ENCODE data around the gene SLC37A2. TPM values are rescaled to one million over a fixed set of nuclear protein-coding genes. Genes with fewer than 3 reads are reported as not detected.

Gene SLC37A2
- polyA plus RNA-seq, 1 of the 3 experiments (the other 2 are of a cell fraction), result 0.44 TPM

- Histone ChIP-seq H3K27me3 (ENCODE audit: insufficient read depth) (no peaks in the 10 kb centered on the region), H3K27ac (ENCODE audit: low read depth in 2 of 2, low read length in 1 of 2) (no peak overlapping the region), H3K9me2 (no peaks in the 10 kb centered on the region), H3K4me1 (ENCODE audit: control insufficient read depth in 1 of 2, insufficient read depth in 2 of 2, low read depth in 1 of 2, low read length in 1 of 2) (peaks cover 0 to 3% of the 10 kb centered on the region in 2 experiments; a peak in 2 of 4 replicates), H3K79me2 (ENCODE audit: insufficient read depth) (peaks cover 35% of the 10 kb centered on the region), H3K4me3 (ENCODE audit: low read depth in 2 of 2, low read length in 1 of 2) (no peak overlapping the region), H3F3A (replicated peaks; ENCODE audit: insufficient read depth) (no peaks in the 10 kb centered on the region), H4K20me1 (ENCODE audit: insufficient read depth) (no peaks in the 10 kb centered on the region), H3K9me3 (no peaks in the 10 kb centered on the region), H3K9ac (no peak overlapping the region), H3K4me2 (no peak overlapping the region), H2AFZ (ENCODE audit: low read depth) (no peak overlapping the region), H3K36me3 (replicated peaks in 1 of 2; ENCODE audit: control insufficient read depth in 1 of 2, insufficient read depth in 2 of 2, low read length in 1 of 2) (peaks cover 2 to 6% of the 10 kb centered on the region in 2 experiments)
- TF ChIP-seq USF2 (IDR thresholded peaks at IDR 0.05; ENCODE audit: borderline replicate concordance, low read depth, low read length) (no peak), USF1 (IDR thresholded peaks at IDR 0.05; ENCODE audit: borderline replicate concordance, low read depth) (no peak), PBX3 (IDR thresholded peaks at IDR 0.05) (no peak), ZBTB33 (IDR thresholded peaks at IDR 0.05; ENCODE audit: borderline replicate concordance, low read depth) (no peak), RFX5 (IDR thresholded peaks at IDR 0.05; ENCODE audit: low read length) (no peak), EP300 (IDR thresholded peaks at IDR 0.05; ENCODE audit: borderline replicate concordance in 1 of 2, low read depth in 1 of 2, low read length in 1 of 2) (no peak), JUND (IDR thresholded peaks at IDR 0.05) (no peak), FOXM1 (IDR thresholded peaks at IDR 0.05; ENCODE audit: low read depth) (no peak)
- ChIA-PET CTCF (interaction anchor here (0.8 to 8.1 kb wide), 4 partner anchors 15 to 299 kb away, joined by 3 to 44 read pairs (median 5); no protein-coding TSS in a partner anchor), POLR2A (no interaction called here)
- DNase-seq, result no peak
- 18% methylated on average over 1 of the region's 1 CpG for WGBS (ENCODE audit: low lambda C conversion rate)
These were observed 42.8 kb downstream of the SLC37A2 start for GRCh38 chr11:125105926-125106325.

- Histone ChIP-seq H4K20me1 (ENCODE audit: insufficient read depth) (no peaks in the 10 kb centered on the region), H3K27me3 (ENCODE audit: insufficient read depth) (no peaks in the 10 kb centered on the region), H3K4me2 (no peak overlapping the region), H3K27ac (ENCODE audit: low read depth in 2 of 2, low read length in 1 of 2) (no peak overlapping the region), H3K9me2 (no peaks in the 10 kb centered on the region), H3K9ac (no peak overlapping the region), H3K79me2 (ENCODE audit: insufficient read depth) (peaks cover 40% of the 10 kb centered on the region), H3K4me3 (ENCODE audit: low read depth in 2 of 2, low read length in 1 of 2) (no peak overlapping the region), H2AFZ (ENCODE audit: low read depth) (no peak overlapping the region), H3K36me3 (replicated peaks in 1 of 2; ENCODE audit: control insufficient read depth in 1 of 2, insufficient read depth in 2 of 2, low read length in 1 of 2) (peaks cover 0 to 6% of the 10 kb centered on the region in 2 experiments), H3K9me3 (no peaks in the 10 kb centered on the region), H3F3A (replicated peaks; ENCODE audit: insufficient read depth) (no peaks in the 10 kb centered on the region), H3K4me1 (ENCODE audit: control insufficient read depth in 1 of 2, insufficient read depth in 2 of 2, low read depth in 1 of 2, low read length in 1 of 2) (peaks cover 5 to 8% of the 10 kb centered on the region in 2 experiments; a peak in 3 of 4 replicates)
- DNase-seq, result no peak
- ChIA-PET CTCF (interaction anchor here (3.3 to 8.1 kb wide), 2 partner anchors 34 to 296 kb away, joined by 12 to 44 read pairs; no protein-coding TSS in a partner anchor), POLR2A (no interaction called here)
- WGBS (ENCODE audit: low lambda C conversion rate), result 38% methylated on average over 3 of the region's 3 CpGs
- no peak for TF ChIP-seq FOXJ3 (CRISPR knock-in tag; IDR thresholded peaks at IDR 0.05)
- no peak for TF ChIP-seq JUND (IDR thresholded peaks at IDR 0.05)
These were observed 45.4 kb downstream of the SLC37A2 start for GRCh38 chr11:125108469-125108868.

Measured in SK-N-SH (cell line).